Sigmoid colon (tissue), 7 donors: Measurements from ENCODE around the gene RPS2. TPM values are rescaled to one million over a fixed set of nuclear protein-coding genes. Genes with fewer than 3 reads are reported as not detected.
"Not testable (repeated sequence)": the region's sequence is repeated elsewhere in the genome, so short reads cannot be mapped to it uniquely, and the experiment has no call there.

Source experiments
- DNase-seq: peaks from one replicate; pipeline ENCODE4 v3.0.0-alpha.2; 2019
- H3K27ac ChIP-seq, 4 donors: fragments of 200-600 bp; sonication (generic); one replicate each; pipeline ENCODE4 v1.5.1; 2016 to 2019; ENCODE audit warnings: mild to moderate bottlenecking in 1 of 4
- H3K27me3 ChIP-seq, 3 donors: fragments of 200-600 bp; sonication (generic); one replicate each; pipeline ENCODE4 v1.5.1; 2019; ENCODE audit warnings: mild to moderate bottlenecking in 1 of 3
- H3K36me3 ChIP-seq, 4 donors: fragments of 200-600 bp; sonication (generic); one replicate each; pipeline ENCODE4 v1.5.1; 2016 to 2019
- H3K4me1 ChIP-seq, 4 donors: fragments of 200-600 bp; sonication (generic); one replicate each; pipeline ENCODE4 v1.5.1; 2017 to 2019
- H3K4me3 ChIP-seq, 4 donors: fragments of 200-600 bp; sonication (generic); one replicate each; pipeline ENCODE4 v1.5.1; 2017 to 2019; ENCODE audit warnings: mild to moderate bottlenecking in 2 of 4, moderate library complexity in 1 of 4
- H3K9me3 ChIP-seq, 4 donors: fragments of 200-600 bp in 3 of 4; sonication (generic) in 3 of 4; one replicate each; pipeline versions ENCODE4 v1.5.1 to v1.6.1; 2013 to 2019
- CTCF ChIP-seq, 4 experiments: fragments of 450-650 bp in 3 of 4; fragments of 200-600 bp in 1 of 4; IDR thresholded peaks; one replicate each; pipeline ENCODE4 v1.5.1; 2016 to 2019; ENCODE audit warnings: antibody characterized with exemption in 4 of 4, mild to moderate bottlenecking in 3 of 4, moderate library complexity in 2 of 4
- EP300 ChIP-seq, 4 donors: sonication (generic); formaldehyde crosslinking; IDR thresholded peaks; one replicate each; pipeline ENCODE4 v1.6.1; 2017; ENCODE audit warnings: antibody characterized with exemption in 4 of 4
- POLR2A ChIP-seq, 2 donors: fragments of 450-650 bp; IDR thresholded peaks; one replicate each; pipeline ENCODE4 v1.6.1; 2016; ENCODE audit warnings: antibody characterized with exemption in 2 of 2, mild to moderate bottlenecking in 2 of 2, moderate library complexity in 2 of 2
- POLR2AphosphoS5 ChIP-seq, 4 donors: sonication (generic); formaldehyde crosslinking; IDR thresholded peaks; one replicate each; pipeline ENCODE4 v1.6.1; 2017; ENCODE audit warnings: antibody characterized with exemption in 4 of 4
- WGBS, 2 donors: extraction: QIAGEN DNeasy Blood & Tissue Kit; methylation state at CpG; one replicate each; pipeline ENCODE4 v1.1.7; 2013; 5-methylcytosine and 5-hydroxymethylcytosine counted together
- intact Hi-C: fragments of 100-400 bp; cut with DNase I; formaldehyde crosslinking; loops from one replicate; pipeline ENCODE4 v1.15.1; 2023
- polyA plus RNA-seq, 3 donors: library from polyadenylated mRNA; stranded (reverse); fragments of 200-250 nt; gene quantifications; one replicate each; pipeline ENCODE4 v1.2.3, GENCODE V29; 2013
- total RNA-seq, 4 donors: library from RNA; depleted of rRNA; stranded (reverse); fragments of >200 nt; gene quantifications; one replicate each; pipeline ENCODE4 v1.1.0, GENCODE V29; 2016
- donor health status: healthy with polysubstance abuse.
- donor health status: Bipolar disorder and iron deficiency.
- donor health status: healthy.

RPS2 gene
- total RNA-seq (1,000 to 10,000 TPM; 1,478 to 1,994 (median 1,643) TPM), polyA plus RNA-seq (1,000 to 10,000 TPM; 1,713 to 3,277 (median 2,927) TPM)

- H3K36me3 ChIP-seq: peaks cover 12 to 27% (median 22%) of the 10 kb centered on the region in 4 donors
- no peaks in the 10 kb centered on the region for H3K27me3 ChIP-seq
- 0 to 1% methylated on average over 97 of the region's 97 CpGs for WGBS, 2 donors
- intact Hi-C loops: no loop called here
- H3K27ac ChIP-seq: peak within 1 kb of the TSS; percentile 91 to 99 (median 92)
- TF ChIP-seq CTCF (IDR thresholded peaks at IDR 0.05): no peak
- TF ChIP-seq POLR2A (IDR thresholded peaks at IDR 0.05): peak; percentile 97
- TF ChIP-seq EP300 (IDR thresholded peaks at IDR 0.05): peak in 2 of 4 donors; percentile 33 to 35
- peak; percentile 95 to 100 (median 98) for TF ChIP-seq POLR2AphosphoS5 (IDR thresholded peaks at IDR 0.05)
- peaks cover 0 to 37% (median 31%) of the 10 kb centered on the region in 4 donors for H3K4me1 ChIP-seq
- peak within 1 kb of the TSS; percentile 63 to 90 (median 66) for H3K4me3 ChIP-seq
- H3K9me3 ChIP-seq: no peaks in the 10 kb centered on the region
- DNase-seq: peak; percentile 100
Observed at GRCh38 chr16:1964506-1965395, at the start of gene RPS2. Gene RPS2, minus strand, starts transcription at chr16:1964826. Its CDS starts 201 bp downstream, at chr16:1964625.

- intact Hi-C loops: no loop called here
- Histone ChIP-seq H3K27ac (no peak overlapping the region), H3K36me3 (no peaks in the 10 kb centered on the region), H3K4me3 (no peak overlapping the region), H3K4me1 (peaks cover 0 to 19% (median 13%) of the 10 kb centered on the region in 4 donors), H3K9me3 (no peaks in the 10 kb centered on the region), H3K27me3 (peaks cover 0 to 8% (median 8%) of the 10 kb centered on the region in 3 donors)
- no peak for DNase-seq
- TF ChIP-seq CTCF (IDR thresholded peaks at IDR 0.05) (no peak), POLR2AphosphoS5 (IDR thresholded peaks at IDR 0.05) (no peak), POLR2A (IDR thresholded peaks at IDR 0.05) (no peak), EP300 (IDR thresholded peaks at IDR 0.05) (no peak)
- 94% methylated on average over 15 of the region's 15 CpGs for WGBS, 2 donors
Observed at GRCh38 chr16:2013527-2013926, 48.9 kb upstream of the RPS2 start.

GRCh38 chr16:2011726-2012125 is 47.1 kb upstream of the RPS2 start:
- intact Hi-C loops, H3K9me3 ChIP-seq: not testable (repeated sequence)
- WGBS, 2 donors: 89 to 91% methylated on average over 9 of the region's 9 CpGs

GRCh38 chr16:2009791-2010510 is 45.3 kb upstream of the RPS2 start, which contains the start of gene ZNF598:
Gene ZNF598, minus strand, starts transcription at chr16:2009821.
- intact Hi-C loops: no loop called here
- H3K27ac ChIP-seq: peak within 1 kb of the TSS; percentile 78 to 97 (median 92)

More at GRCh38 chr16:2011726-2012125, 47.1 kb upstream of the RPS2 start:
- H3K27me3 ChIP-seq, DNase-seq, H3K4me3 ChIP-seq, H3K36me3 ChIP-seq, H3K27ac ChIP-seq: not testable (repeated sequence)
- peaks cover 0 to 37% (median 31%) of the 10 kb centered on the region in 4 donors for H3K4me1 ChIP-seq

More at GRCh38 chr16:2009791-2010510, 45.3 kb upstream of the RPS2 start, which contains the start of gene ZNF598:
- Histone ChIP-seq H3K4me1 (peaks cover 0 to 54% (median 46%) of the 10 kb centered on the region in 4 donors), H3K27me3 (no peaks in the 10 kb centered on the region), H3K36me3 (no peaks in the 10 kb centered on the region), H3K4me3 (peak within 1 kb of the TSS; percentile 55 to 99 (median 77)), H3K9me3 (no peaks in the 10 kb centered on the region)
- DNase-seq: peak; percentile 91
- TF ChIP-seq EP300 (IDR thresholded peaks at IDR 0.05) (no peak), CTCF (IDR thresholded peaks at IDR 0.05) (no peak), POLR2AphosphoS5 (IDR thresholded peaks at IDR 0.05) (peak; percentile 85 to 96 (median 92)), POLR2A (IDR thresholded peaks at IDR 0.05) (peak; percentile 92 to 95)
- WGBS, 2 donors: 2 to 4% methylated on average over 52 of the region's 52 CpGs
